HT1080 (cell line): Measurements from ENCODE around the gene GZMM. TPM values are rescaled to one million over a fixed set of nuclear protein-coding genes. Genes with fewer than 3 reads are reported as not detected.

Source experiments
- DNase-seq: peaks from one replicate; pipeline ENCODE4 v3.0.0-alpha.2; 2015; ENCODE audit warnings: low read depth
- total RNA-seq: library from RNA; depleted of rRNA; stranded (reverse); fragments of >200 nt; shearing (Covaris generic); gene quantifications from 2 replicates; pipeline ENCODE4 v1.2.3, GENCODE V29; 2014

The GZMM gene
- total RNA-seq, 1 experiment from 2014 or later: not detected

- DNase-seq: no peak
Measured at GRCh38 chr19:533364-534058, 10.3 kb upstream of the GZMM start.

- no peak for DNase-seq
Measured at GRCh38 chr19:534088-534487, 9.8 kb upstream of the GZMM start.

- DNase-seq: no peak
Measured at GRCh38 chr19:535017-535835, 8.6 kb upstream of the GZMM start.

GRCh38 chr19:536031-536880, 7.6 kb upstream of the GZMM start:
- no peak for DNase-seq

GRCh38 chr19:536881-537404, 6.9 kb upstream of the GZMM start:
- DNase-seq: no peak

- no peak for DNase-seq
Measured at GRCh38 chr19:538641-539428, 5.0 kb upstream of the GZMM start.

- DNase-seq: no peak
Measured at GRCh38 chr19:539429-540030, 4.3 kb upstream of the GZMM start.

GRCh38 chr19:540867-541637, 2.8 kb upstream of the GZMM start:
- DNase-seq: no peak

GRCh38 chr19:541699-542098, 2.2 kb upstream of the GZMM start:
- DNase-seq: no peak

GRCh38 chr19:542173-542866, 1.5 kb upstream of the GZMM start:
- no peak for DNase-seq

- no peak for DNase-seq
Measured at GRCh38 chr19:547117-547516, 3.3 kb downstream of the GZMM start.

- DNase-seq: no peak
Measured at GRCh38 chr19:547836-548720, 4.2 kb downstream of the GZMM start.

- DNase-seq: no peak
Measured at GRCh38 chr19:548886-549830, 5.3 kb downstream of the GZMM start.

- no peak for DNase-seq
Measured at GRCh38 chr19:554817-555216, 11.0 kb downstream of the GZMM start.

GRCh38 chr19:555474-555808, 11.6 kb downstream of the GZMM start:
- DNase-seq: no peak

GRCh38 chr19:556611-557382, 12.9 kb downstream of the GZMM start:
- DNase-seq: no peak
